Measurements from ENCODE around the gene PPP1CB.

The PPP1CB gene

DNA sequence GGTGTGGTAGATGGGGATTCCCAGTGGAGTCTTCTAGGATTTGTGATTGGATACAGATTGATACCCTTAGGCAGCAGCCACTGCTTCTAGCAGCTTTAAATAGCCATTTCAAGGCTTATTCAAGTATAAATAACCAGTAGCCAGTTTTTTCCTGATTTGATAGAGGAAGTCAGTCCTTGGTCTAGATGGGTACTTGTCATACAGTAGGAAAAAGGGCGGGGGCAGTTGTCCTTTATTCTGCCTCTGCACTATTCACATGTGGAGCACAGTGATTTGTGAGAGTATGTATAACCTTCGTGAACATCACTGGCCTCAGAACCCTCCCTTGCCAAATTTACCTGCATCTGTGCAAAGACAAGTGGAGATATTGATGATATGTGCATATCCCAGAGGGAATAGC is 6.8 kb downstream of the PPP1CB start:
- peaks cover 100% of the 10 kb centered on the region for H3K79me2 ChIP-seq (ENCODE audit: low read length)
- H3F3A ChIP-seq (ENCODE audit: insufficient read depth, low read length) = no peaks in the 10 kb centered on the region
- no peaks in the 10 kb centered on the region for H3K4me1 ChIP-seq (ENCODE audit: low read length)
- H3K9me3 ChIP-seq (replicated peaks; ENCODE audit: insufficient read depth, low read length) = no peaks in the 10 kb centered on the region
- no peak overlapping the region for H3K4me2 ChIP-seq (ENCODE audit: low read depth, low read length)
- H4K20me1 ChIP-seq (ENCODE audit: insufficient read depth, low read length) = peaks cover 82% of the 10 kb centered on the region
- no peak for DNase-seq
- TF ChIP-seq EZH2 (optimal IDR thresholded peaks at IDR 0.05; ENCODE audit: low read depth, low read length) = no peak
- TF ChIP-seq CTCF (IDR thresholded peaks at IDR 0.05; ENCODE audit: low read length) = no peak
- no peak for TF ChIP-seq EZH2phosphoT487 (IDR thresholded peaks at IDR 0.05; ENCODE audit: low read length)
- no peak overlapping the region for H3K4me3 ChIP-seq (ENCODE audit: low read length)
- H2AFZ ChIP-seq (ENCODE audit: low read length) = no peak overlapping the region
- no peaks in the 10 kb centered on the region for H3K27me3 ChIP-seq (replicated peaks; ENCODE audit: insufficient read depth, low read length)
- H3K27ac ChIP-seq (ENCODE audit: low read length) = no peak overlapping the region
- H3K9ac ChIP-seq (ENCODE audit: low read length) = no peak overlapping the region
- H3K9me2 ChIP-seq (replicated peaks; ENCODE audit: insufficient read depth, low read length) = no peaks in the 10 kb centered on the region
- no peaks in the 10 kb centered on the region for H3K36me3 ChIP-seq (replicated peaks; ENCODE audit: insufficient read depth, low read length)

- Histone ChIP-seq H3K9me2 (replicated peaks; ENCODE audit: insufficient read depth, low read length) (no peaks in the 10 kb centered on the region), H3K9ac (ENCODE audit: low read length) (no peak overlapping the region), H3K9me3 (replicated peaks; ENCODE audit: insufficient read depth, low read length) (no peaks in the 10 kb centered on the region), H3K27me3 (replicated peaks; ENCODE audit: insufficient read depth, low read length) (no peaks in the 10 kb centered on the region), H3K4me2 (ENCODE audit: low read depth, low read length) (no peak overlapping the region), H2AFZ (ENCODE audit: low read length) (no peak overlapping the region), H3K36me3 (replicated peaks; ENCODE audit: insufficient read depth, low read length) (no peaks in the 10 kb centered on the region), H4K20me1 (ENCODE audit: insufficient read depth, low read length) (peaks cover 89% of the 10 kb centered on the region), H3K4me3 (ENCODE audit: low read length) (no peak overlapping the region), H3K4me1 (ENCODE audit: low read length) (no peaks in the 10 kb centered on the region), H3F3A (ENCODE audit: insufficient read depth, low read length) (no peaks in the 10 kb centered on the region), H3K27ac (ENCODE audit: low read length) (no peak overlapping the region), H3K79me2 (ENCODE audit: low read length) (peaks cover 100% of the 10 kb centered on the region)
- DNase-seq = no peak
- TF ChIP-seq EZH2 (optimal IDR thresholded peaks at IDR 0.05; ENCODE audit: low read depth, low read length) = no peak
- TF ChIP-seq EZH2phosphoT487 (IDR thresholded peaks at IDR 0.05; ENCODE audit: low read length) = no peak
- no peak for TF ChIP-seq CTCF (IDR thresholded peaks at IDR 0.05; ENCODE audit: low read length)
Measured at GRCh38 chr2:28761420-28761819, 9.8 kb downstream of the PPP1CB start.

GRCh38 chr2:28764909-28765711 is 13.5 kb downstream of the PPP1CB start:
- no peak overlapping the region for H3K4me3 ChIP-seq (ENCODE audit: low read length)
- no peaks in the 10 kb centered on the region for H3K36me3 ChIP-seq (replicated peaks; ENCODE audit: insufficient read depth, low read length)
- H3K4me2 ChIP-seq (ENCODE audit: low read depth, low read length) = no peak overlapping the region
- no peaks in the 10 kb centered on the region for H3F3A ChIP-seq (ENCODE audit: insufficient read depth, low read length)
- H2AFZ ChIP-seq (ENCODE audit: low read length) = no peak overlapping the region
- H4K20me1 ChIP-seq (ENCODE audit: insufficient read depth, low read length) = peaks cover 91% of the 10 kb centered on the region
- TF ChIP-seq EZH2phosphoT487 (IDR thresholded peaks at IDR 0.05; ENCODE audit: low read length) (no peak), CTCF (IDR thresholded peaks at IDR 0.05; ENCODE audit: low read length) (no peak), EZH2 (optimal IDR thresholded peaks at IDR 0.05; ENCODE audit: low read depth, low read length) (no peak)
- no peaks in the 10 kb centered on the region for H3K27me3 ChIP-seq (replicated peaks; ENCODE audit: insufficient read depth, low read length)
- no peak overlapping the region for H3K9ac ChIP-seq (ENCODE audit: low read length)
- H3K27ac ChIP-seq (ENCODE audit: low read length) = no peak overlapping the region
- no peaks in the 10 kb centered on the region for H3K9me2 ChIP-seq (replicated peaks; ENCODE audit: insufficient read depth, low read length)
- no peak for DNase-seq
- peaks cover 99% of the 10 kb centered on the region for H3K79me2 ChIP-seq (ENCODE audit: low read length)
- H3K4me1 ChIP-seq (ENCODE audit: low read length) = no peaks in the 10 kb centered on the region
- no peaks in the 10 kb centered on the region for H3K9me3 ChIP-seq (replicated peaks; ENCODE audit: insufficient read depth, low read length)
